ENCODE results near the gene GDF9.

The GDF9 gene

GRCh38 chr5:132817011-132817410 is 49.3 kb downstream of the GDF9 start:
- no peak for DNase-seq (ENCODE audit: low spot score)

- DNase-seq (ENCODE audit: low spot score) = no peak
Measured at GRCh38 chr5:132816554-132816953, 49.7 kb downstream of the GDF9 start.

GRCh38 chr5:132816083-132816482 is 50.2 kb downstream of the GDF9 start:
- no peak for DNase-seq (ENCODE audit: low spot score)

GRCh38 chr5:132815454-132815853 is 50.8 kb downstream of the GDF9 start:
- DNase-seq (ENCODE audit: low spot score) = no peak

- no peak for DNase-seq (ENCODE audit: low spot score)
Measured at GRCh38 chr5:132814503-132815294, 51.6 kb downstream of the GDF9 start.

- DNase-seq (ENCODE audit: low spot score) = no peak
Measured at GRCh38 chr5:132813599-132814502, 52.4 kb downstream of the GDF9 start.

GRCh38 chr5:132812781-132813598 is 53.3 kb downstream of the GDF9 start, which contains the start of gene SOWAHA:
Gene SOWAHA (plus strand): TSS chr5:132813302. CDS start chr5:132813622, 320 bp downstream.
- DNase-seq (ENCODE audit: low spot score) = peak; percentile 81

- DNase-seq (ENCODE audit: low spot score) = no peak
Measured at GRCh38 chr5:132812123-132812765, 54.0 kb downstream of the GDF9 start.

Data from putamen (tissue), 1 donor.